ENCODE measurements around the gene TOMM40L. TPM values are rescaled to one million over a fixed set of nuclear protein-coding genes. Genes with fewer than 3 reads are reported as not detected.

Gene TOMM40L
- total RNA-seq, 1 donor = 6.5 TPM

GRCh38 chr1:161197560-161198193, 28.2 kb upstream of the TOMM40L start:
- TF ChIP-seq, protein P1, sequence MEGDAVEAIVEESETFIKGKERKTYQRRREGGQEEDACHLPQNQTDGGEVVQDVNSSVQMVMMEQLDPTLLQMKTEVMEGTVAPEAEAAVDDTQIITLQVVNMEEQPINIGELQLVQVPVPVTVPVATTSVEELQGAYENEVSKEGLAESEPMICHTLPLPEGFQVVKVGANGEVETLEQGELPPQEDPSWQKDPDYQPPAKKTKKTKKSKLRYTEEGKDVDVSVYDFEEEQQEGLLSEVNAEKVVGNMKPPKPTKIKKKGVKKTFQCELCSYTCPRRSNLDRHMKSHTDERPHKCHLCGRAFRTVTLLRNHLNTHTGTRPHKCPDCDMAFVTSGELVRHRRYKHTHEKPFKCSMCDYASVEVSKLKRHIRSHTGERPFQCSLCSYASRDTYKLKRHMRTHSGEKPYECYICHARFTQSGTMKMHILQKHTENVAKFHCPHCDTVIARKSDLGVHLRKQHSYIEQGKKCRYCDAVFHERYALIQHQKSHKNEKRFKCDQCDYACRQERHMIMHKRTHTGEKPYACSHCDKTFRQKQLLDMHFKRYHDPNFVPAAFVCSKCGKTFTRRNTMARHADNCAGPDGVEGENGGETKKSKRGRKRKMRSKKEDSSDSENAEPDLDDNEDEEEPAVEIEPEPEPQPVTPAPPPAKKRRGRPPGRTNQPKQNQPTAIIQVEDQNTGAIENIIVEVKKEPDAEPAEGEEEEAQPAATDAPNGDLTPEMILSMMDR (IDR thresholded peaks at IDR 0.05; ENCODE audit: extremely low read depth, low read depth, low read length) = no peak
- H3K79me2 ChIP-seq (ENCODE audit: insufficient read depth, low read length) = peaks cover 17% of the 10 kb centered on the region
- peak overlapping the region; percentile 66 for H3K4me3 ChIP-seq (ENCODE audit: insufficient read depth, low read length)
- no peaks in the 10 kb centered on the region for H3K27me3 ChIP-seq (ENCODE audit: insufficient read depth, low read length)
- peak overlapping the region; percentile 72 for H3K4me2 ChIP-seq (ENCODE audit: insufficient read depth, low read length)
- H4K20me1 ChIP-seq (ENCODE audit: insufficient read depth, low read length) = no peaks in the 10 kb centered on the region
- H3K9me3 ChIP-seq (ENCODE audit: low read depth, low read length) = no peaks in the 10 kb centered on the region
- H2AFZ ChIP-seq (ENCODE audit: low read length) = peak overlapping the region; percentile 88
- DNase-seq (ENCODE audit: insufficient read length, low spot score, missing footprints) = no peak
- H3K27ac ChIP-seq (ENCODE audit: low read depth, low read length) = peak overlapping the region; percentile 91
- peaks cover 51% of the 10 kb centered on the region for H3K4me1 ChIP-seq (ENCODE audit: insufficient read depth, low read length)
- H3K36me3 ChIP-seq (ENCODE audit: insufficient read depth, low read length) = no peaks in the 10 kb centered on the region

DNA sequence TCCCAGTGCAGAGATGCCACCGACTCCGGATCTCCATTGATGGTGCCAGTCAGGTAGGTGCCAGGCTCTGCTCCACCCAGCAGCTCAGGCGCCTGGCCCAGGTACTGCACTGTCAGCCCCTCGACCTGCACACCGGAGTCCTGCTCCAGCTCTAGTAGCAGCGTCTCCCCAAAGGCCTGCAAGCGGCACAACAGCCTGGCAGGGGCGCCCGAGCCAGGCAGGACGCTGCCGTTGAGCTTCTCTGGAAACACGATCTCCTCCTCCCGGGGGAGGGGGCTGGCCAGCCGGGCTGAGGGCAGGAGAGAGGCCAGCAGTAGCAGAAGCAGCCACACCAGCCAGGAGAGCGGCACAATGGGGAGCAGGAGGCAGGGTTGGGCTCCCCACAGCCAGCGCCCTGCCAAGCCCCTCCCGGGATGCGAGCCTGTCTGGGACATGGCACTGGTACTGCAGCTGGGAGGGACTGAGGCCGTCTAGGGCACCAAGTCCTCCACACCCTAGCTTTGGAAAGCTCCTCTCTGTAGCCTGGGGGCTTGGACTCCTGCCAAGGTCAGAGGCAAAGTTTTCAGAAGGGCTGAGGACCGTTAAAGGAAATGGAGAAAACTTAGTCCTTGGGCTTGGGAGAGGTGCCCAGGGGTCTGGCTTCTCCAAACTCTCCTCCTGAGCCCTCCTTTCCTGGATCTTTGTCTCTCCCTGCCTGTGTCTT, 27.5 kb upstream of the TOMM40L start:
- H3K4me3 ChIP-seq (ENCODE audit: insufficient read depth, low read length) = peak overlapping the region; percentile 66
- TF ChIP-seq, protein P1 (IDR thresholded peaks at IDR 0.05; ENCODE audit: extremely low read depth, low read depth, low read length) = no peak
- no peaks in the 10 kb centered on the region for H4K20me1 ChIP-seq (ENCODE audit: insufficient read depth, low read length)
- H3K27me3 ChIP-seq (ENCODE audit: insufficient read depth, low read length) = no peaks in the 10 kb centered on the region
- peak overlapping the region; percentile 72 for H3K4me2 ChIP-seq (ENCODE audit: insufficient read depth, low read length)
- peaks cover 56% of the 10 kb centered on the region for H3K4me1 ChIP-seq (ENCODE audit: insufficient read depth, low read length)
- peaks cover 23% of the 10 kb centered on the region for H3K79me2 ChIP-seq (ENCODE audit: insufficient read depth, low read length)
- no peaks in the 10 kb centered on the region for H3K36me3 ChIP-seq (ENCODE audit: insufficient read depth, low read length)
- H3K27ac ChIP-seq (ENCODE audit: low read depth, low read length) = peak overlapping the region; percentile 91
- DNase-seq (ENCODE audit: insufficient read length, low spot score, missing footprints) = peak; percentile 76
- H3K9me3 ChIP-seq (ENCODE audit: low read depth, low read length) = no peaks in the 10 kb centered on the region
- H2AFZ ChIP-seq (ENCODE audit: low read length) = peak overlapping the region; percentile 88

GRCh38 chr1:161198897-161199431, 26.9 kb upstream of the TOMM40L start, which contains the start of gene ADAMTS4:
Gene ADAMTS4, minus strand, starts transcription at chr1:161199054. Its CDS starts 427 bp downstream, at chr1:161198627.
- peaks cover 58% of the 10 kb centered on the region for H3K4me1 ChIP-seq (ENCODE audit: insufficient read depth, low read length)
- peak within 1 kb of the TSS; percentile 91 for H3K27ac ChIP-seq (ENCODE audit: low read depth, low read length)
- TF ChIP-seq, protein P1 (IDR thresholded peaks at IDR 0.05; ENCODE audit: extremely low read depth, low read depth, low read length) = no peak
- H3K4me3 ChIP-seq (ENCODE audit: insufficient read depth, low read length) = peak within 1 kb of the TSS; percentile 66
- no peaks in the 10 kb centered on the region for H4K20me1 ChIP-seq (ENCODE audit: insufficient read depth, low read length)
- peak; percentile 97 for DNase-seq (ENCODE audit: insufficient read length, low spot score, missing footprints)
- peak within 1 kb of the TSS; percentile 72 for H3K4me2 ChIP-seq (ENCODE audit: insufficient read depth, low read length)
- peaks cover 3% of the 10 kb centered on the region for H3K36me3 ChIP-seq (ENCODE audit: insufficient read depth, low read length)
- no peaks in the 10 kb centered on the region for H3K9me3 ChIP-seq (ENCODE audit: low read depth, low read length)
- H2AFZ ChIP-seq (ENCODE audit: low read length) = peak within 1 kb of the TSS; percentile 88
- no peaks in the 10 kb centered on the region for H3K27me3 ChIP-seq (ENCODE audit: insufficient read depth, low read length)
- H3K79me2 ChIP-seq (ENCODE audit: insufficient read depth, low read length) = peaks cover 29% of the 10 kb centered on the region
